ENCODE results near the gene PTPRF. TPM values are rescaled to one million over a fixed set of nuclear protein-coding genes. Genes with fewer than 3 reads are reported as not detected.

The PTPRF gene
- total RNA-seq, 4 donors from 2014 or later: 53.2 to 80.6 (median 71.7) TPM

DNA sequence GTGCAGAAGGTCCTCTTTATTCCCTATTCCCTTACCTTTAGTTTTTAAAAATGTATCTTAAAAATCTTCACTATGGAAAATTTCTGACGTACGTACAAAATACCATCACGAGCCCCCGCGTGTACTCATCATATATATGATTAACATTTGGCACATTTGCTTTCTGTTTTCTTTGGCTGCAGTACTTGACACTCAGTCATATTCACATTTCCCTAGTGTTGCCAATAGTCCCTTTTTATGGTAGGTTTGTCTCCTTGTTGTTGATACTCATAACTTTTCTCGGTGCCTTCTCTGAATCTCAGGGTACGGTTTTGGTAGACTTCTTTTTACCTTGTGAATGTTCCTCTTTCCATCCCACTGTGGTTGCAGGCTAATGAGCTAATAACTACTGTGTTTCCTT is 142.6 kb downstream of the PTPRF start:
- no peaks in the 10 kb centered on the region for H3K4me1 ChIP-seq
- H3K27ac ChIP-seq: no peak overlapping the region
- intact Hi-C loops (cut with DNase I): no loop called here
- H3K27me3 ChIP-seq: no peaks in the 10 kb centered on the region
- H3K4me3 ChIP-seq (replicated peaks in 1 of 3): no peak overlapping the region
- H3K36me3 ChIP-seq: peaks cover 51 to 66% of the 10 kb centered on the region in 2 donors
- no peak for DNase-seq
- H3K9me3 ChIP-seq: no peaks in the 10 kb centered on the region
- TF ChIP-seq POLR2A (IDR thresholded peaks at IDR 0.05): no peak
- TF ChIP-seq, protein P1, sequence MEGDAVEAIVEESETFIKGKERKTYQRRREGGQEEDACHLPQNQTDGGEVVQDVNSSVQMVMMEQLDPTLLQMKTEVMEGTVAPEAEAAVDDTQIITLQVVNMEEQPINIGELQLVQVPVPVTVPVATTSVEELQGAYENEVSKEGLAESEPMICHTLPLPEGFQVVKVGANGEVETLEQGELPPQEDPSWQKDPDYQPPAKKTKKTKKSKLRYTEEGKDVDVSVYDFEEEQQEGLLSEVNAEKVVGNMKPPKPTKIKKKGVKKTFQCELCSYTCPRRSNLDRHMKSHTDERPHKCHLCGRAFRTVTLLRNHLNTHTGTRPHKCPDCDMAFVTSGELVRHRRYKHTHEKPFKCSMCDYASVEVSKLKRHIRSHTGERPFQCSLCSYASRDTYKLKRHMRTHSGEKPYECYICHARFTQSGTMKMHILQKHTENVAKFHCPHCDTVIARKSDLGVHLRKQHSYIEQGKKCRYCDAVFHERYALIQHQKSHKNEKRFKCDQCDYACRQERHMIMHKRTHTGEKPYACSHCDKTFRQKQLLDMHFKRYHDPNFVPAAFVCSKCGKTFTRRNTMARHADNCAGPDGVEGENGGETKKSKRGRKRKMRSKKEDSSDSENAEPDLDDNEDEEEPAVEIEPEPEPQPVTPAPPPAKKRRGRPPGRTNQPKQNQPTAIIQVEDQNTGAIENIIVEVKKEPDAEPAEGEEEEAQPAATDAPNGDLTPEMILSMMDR (IDR thresholded peaks at IDR 0.05): no peak
- whole genome bisulfite sequencing, 2 donors: 93 to 96% methylated on average over 7 of the region's 7 CpGs

Other genes with a start within 250 kb of the PTPRF start
- 10 to 100 TPM; 22.7 to 49.7 (median 36.3) TPM for gene C1orf210, start 245.3 kb upstream of the PTPRF start, total RNA-seq
- 10 to 100 TPM; 30.6 to 65.1 (median 47.7) TPM for gene TIE1, start 229.9 kb upstream of the PTPRF start, total RNA-seq
- gene MPL, start 193.1 kb upstream of the PTPRF start, total RNA-seq: under 1 TPM in 2 of 4 donors, not detected in 2; 0.22 to 0.29 TPM
- gene CDC20, start 171.9 kb upstream of the PTPRF start, total RNA-seq: 1 to 10 TPM in 3 of 4 donors, under 1 TPM in 1; 0.54 to 3.9 (median 2.2) TPM
- 100 to 1,000 TPM in 2 of 4 donors, 10 to 100 TPM in 2; 70.5 to 117 (median 85.8) TPM for gene ELOVL1, start 162.9 kb upstream of the PTPRF start, total RNA-seq
- 10 to 100 TPM; 37.7 to 48.6 (median 45.3) TPM for gene MED8, start 141.1 kb upstream of the PTPRF start, total RNA-seq
- 100 to 1,000 TPM in 1 of 4 donors, 10 to 100 TPM in 3; 36.1 to 107 (median 58.2) TPM for gene SZT2, start 141.0 kb upstream of the PTPRF start, total RNA-seq
- gene HYI, start 77.0 kb upstream of the PTPRF start, total RNA-seq: 10 to 100 TPM; 50.6 to 92.9 (median 65.6) TPM
- 10 to 100 TPM; 28.2 to 50.8 (median 38.0) TPM for gene KDM4A, start 119.3 kb downstream of the PTPRF start, total RNA-seq
- gene ST3GAL3, start 176.7 kb downstream of the PTPRF start, total RNA-seq: 10 to 100 TPM; 12.1 to 17.7 (median 14.3) TPM